Putamen (tissue), 1 donor: Measurements from ENCODE around the gene FBXL17.

Experiments
- DNase-seq: peaks from one replicate; pipeline ENCODE4 v3.0.0-alpha.2; 2016; ENCODE audit warnings: low spot score

FBXL17 gene

DNA sequence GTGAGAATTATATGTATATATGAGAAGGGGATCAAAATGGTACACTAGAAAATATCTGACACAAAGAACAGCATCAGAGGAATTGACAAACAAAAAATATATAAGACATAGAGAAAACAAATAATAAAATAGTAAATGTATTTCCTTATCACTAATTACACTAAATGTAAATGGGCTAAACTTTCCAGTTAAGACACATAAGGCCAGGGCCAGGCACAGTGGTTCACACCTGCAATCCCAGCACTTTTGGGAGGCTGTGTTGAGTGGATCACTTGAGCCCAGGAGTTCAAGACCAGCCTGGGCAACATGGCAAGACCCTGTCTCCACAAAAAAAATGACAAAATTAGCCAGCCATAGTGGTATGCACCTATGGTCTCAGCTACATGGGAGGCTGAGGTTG lies 8.5 kb downstream of the FBXL17 start:
- DNase-seq, result no peak

DNA sequence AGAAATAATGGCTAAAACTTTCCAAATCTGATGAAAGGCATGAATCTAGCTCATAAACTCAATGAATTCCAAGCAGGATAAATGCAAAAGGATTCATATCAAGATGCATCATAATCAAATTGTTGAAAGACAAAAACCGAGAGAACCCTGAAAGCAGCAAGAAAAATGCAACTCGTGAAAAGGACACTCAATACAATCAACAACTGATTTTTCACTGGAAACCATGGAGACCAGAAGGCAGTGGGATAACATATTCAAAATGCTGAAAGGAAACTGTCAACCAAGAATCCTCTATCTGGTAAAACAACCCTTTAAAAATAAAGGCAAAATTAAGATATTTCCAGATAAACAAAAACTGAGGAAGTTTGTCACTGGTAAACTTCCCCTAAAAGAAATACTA lies 9.5 kb downstream of the FBXL17 start:
- no peak for DNase-seq

DNA sequence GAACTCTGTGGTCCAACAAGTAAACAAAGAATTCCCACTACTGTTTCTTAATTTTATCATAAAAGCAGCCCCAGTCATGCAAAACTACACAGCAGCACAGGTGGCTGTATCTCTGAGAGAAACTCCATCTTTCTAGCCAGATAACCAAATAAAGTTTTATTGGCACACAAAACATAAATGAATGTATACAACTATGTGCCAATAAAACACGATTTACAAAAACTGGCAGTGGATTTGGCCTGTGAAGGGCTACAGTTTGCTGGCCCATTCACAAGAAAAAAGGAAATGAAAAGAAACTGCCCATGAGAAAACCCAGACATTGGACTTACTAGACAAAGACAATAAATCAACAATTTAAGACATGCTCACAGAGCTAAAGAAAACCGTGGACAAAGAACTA lies 10.6 kb downstream of the FBXL17 start:
- no peak for DNase-seq

DNA sequence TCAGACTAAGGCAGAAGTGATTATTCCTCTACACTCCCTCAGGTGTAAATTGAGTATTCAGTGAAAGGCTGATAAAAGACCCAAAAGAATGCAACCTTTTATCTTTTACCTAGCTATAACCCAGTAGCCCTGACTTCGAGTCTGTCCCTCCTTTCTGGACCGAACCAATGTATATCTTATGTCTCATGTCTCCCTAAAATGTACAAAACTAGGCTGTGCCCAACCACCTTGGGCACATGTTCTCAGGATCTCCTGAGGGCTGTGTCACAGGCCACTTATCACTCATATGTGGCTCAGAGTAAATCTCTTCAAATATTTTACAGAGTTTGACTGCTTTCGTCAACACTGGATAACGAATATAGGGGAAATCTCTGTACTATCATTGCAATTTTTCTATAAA lies 12.7 kb downstream of the FBXL17 start:
- DNase-seq, result no peak

- no peak for DNase-seq
These were observed 14.1 kb downstream of the FBXL17 start for GRCh38 chr5:108367679-108368334.

GRCh38 chr5:108366500-108366899 lies 15.4 kb downstream of the FBXL17 start:
- DNase-seq, result no peak

DNA sequence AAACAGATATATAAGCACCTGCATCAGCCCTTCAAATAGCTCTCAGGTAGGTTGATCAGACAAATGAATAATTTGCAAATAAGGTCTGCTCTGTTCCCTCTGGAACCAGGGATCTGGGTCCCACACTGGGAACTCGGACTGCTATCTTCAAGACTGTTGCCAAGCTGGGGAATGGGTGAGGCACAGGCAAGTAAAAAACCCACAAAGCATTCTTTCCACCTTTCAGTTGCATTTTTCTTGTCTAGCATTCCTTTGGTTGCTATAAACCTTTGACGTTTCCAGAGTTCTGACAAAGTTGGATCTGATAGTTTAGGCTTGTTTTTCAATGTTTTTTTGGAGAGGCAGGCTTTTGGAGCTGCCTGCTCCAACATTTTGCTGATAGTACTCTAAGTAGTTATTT lies 20.1 kb downstream of the FBXL17 start:
- DNase-seq, result no peak

DNA sequence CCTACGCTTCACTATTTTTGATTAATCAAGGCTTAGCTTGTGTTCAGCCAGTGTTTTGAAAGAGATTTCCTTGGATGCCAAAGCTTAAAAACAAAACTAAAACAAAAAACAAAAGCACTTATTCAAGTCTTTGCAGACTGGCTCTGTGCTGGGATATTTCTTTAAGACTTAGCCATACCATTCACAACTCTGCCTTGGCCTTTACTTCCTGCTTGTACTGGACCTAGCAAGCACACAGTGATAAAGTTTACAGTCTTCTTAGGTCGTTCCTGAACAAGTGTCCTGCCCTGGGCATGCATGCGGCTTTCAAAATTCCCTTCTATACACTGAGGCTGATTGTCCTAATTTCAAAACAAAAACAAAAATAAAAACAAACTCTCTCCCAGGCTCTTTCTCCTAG lies 20.7 kb downstream of the FBXL17 start:
- no peak for DNase-seq

DNA sequence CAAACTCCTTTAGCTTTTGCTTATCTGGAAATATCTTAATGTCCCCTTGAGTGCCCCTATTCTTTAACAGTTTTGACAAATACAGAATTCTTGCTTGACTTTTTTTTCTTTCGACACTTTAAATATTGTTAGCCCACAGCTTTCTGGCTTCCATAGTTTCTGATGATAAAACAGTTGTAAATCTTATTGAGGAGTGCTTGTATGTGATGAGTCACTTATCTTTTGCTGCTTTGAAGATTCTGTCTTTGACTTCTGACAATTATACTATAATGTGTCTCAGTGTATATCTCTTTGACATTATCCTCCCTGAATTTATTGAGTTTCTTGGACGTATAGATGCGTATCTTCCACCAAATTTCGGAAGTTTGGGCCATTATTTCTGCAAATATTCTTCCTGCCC lies 21.6 kb downstream of the FBXL17 start:
- no peak for DNase-seq

GRCh38 chr5:108356286-108356685 lies 25.6 kb downstream of the FBXL17 start:
- DNase-seq, result no peak

- no peak for DNase-seq
These were observed 28.8 kb downstream of the FBXL17 start for GRCh38 chr5:108353087-108353486.

- DNase-seq, result peak; percentile 30
These were observed 36.2 kb downstream of the FBXL17 start for GRCh38 chr5:108345541-108346171.

DNA sequence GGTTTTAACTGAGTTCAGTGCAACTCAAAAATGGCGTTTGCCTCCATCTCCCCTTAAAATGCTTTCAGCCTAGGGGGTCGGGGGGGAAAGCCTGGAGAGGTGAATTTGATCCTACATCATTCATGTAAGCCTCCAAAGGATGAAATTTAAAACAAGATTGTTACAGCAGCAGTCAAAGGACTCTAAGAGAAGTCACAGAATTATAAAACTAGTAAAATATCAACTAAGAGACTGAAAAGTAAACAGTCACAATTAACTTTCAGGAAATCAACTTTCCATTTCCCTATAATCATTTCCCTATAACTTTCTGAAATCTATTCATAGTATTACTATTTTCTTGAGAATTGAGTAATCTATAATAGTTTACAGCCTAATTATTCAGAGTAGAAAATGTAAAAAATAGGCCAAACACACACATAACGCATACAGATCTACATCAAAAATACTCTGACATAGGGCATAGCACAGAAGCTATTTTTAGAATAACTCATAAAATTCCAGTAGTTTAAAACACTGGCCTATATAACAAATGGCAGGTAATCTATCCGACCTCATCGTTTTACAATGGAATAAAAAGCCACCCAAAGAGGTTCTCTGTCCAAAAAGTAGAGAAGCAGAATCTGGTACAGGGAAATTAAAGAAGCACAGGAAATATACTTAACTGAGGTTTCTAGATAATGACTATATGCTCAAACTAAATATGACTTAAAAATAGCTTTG lies 37.6 kb downstream of the FBXL17 start:
- no peak for DNase-seq

DNA sequence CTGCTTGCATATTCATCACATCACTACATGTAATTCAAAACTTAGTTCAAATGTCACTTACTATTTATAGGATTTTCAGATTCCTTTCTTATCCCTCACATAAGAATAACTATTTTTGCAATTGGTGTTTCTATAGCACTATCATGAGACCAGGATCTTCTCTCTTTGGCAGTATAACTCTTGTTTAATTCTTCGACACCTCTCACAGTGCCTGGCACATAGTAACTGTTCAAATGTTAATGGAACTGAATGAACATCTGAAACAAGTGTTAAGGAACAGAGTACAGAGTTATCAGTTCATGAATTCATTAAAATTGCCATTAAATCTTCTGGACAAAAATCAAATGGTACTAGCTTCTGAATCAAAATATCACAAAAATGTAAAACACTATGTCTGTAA lies 40.0 kb downstream of the FBXL17 start:
- no peak for DNase-seq

DNA sequence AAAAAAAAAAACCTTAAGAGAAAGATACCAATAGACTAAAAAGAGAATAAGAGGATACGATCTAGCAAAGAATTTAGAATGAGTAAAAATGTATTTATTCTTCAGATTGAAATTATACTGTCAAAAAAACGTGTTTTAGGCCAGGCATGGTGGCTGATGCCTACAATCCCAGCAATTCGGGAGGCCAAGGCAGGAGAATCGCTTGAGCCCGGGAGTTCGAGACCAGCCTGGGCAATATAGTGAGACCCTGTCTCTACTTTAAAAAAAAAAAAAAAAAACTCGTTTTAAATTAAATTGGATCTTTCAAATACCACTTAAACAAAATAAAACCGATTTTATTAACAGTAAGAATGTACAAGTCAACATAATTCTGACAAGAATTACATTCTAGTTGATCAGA lies 41.8 kb downstream of the FBXL17 start:
- no peak for DNase-seq

GRCh38 chr5:108339220-108339619 lies 42.7 kb downstream of the FBXL17 start:
- no peak for DNase-seq

GRCh38 chr5:108334225-108334624 lies 47.7 kb downstream of the FBXL17 start:
- no peak for DNase-seq

- DNase-seq, result no peak
These were observed 54.9 kb downstream of the FBXL17 start for GRCh38 chr5:108326982-108327381.

DNA sequence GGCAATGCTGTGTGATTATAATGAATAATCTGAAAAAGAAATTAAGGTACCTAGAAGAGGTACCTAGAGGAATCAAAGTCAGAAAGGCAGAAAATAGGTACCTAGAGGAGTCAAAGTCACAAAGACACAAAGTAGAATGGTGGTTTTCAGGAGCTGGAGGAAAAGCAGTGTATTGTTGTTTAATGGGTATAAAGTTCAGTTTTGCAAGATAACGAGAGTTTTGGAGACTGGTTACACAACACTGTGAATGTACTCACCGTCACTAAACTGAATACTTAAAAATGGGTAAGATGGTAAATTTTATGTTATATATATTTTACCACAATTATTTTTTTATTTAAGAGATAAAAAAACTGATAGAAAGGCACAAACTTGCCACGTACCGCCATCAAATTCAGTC lies 57.0 kb downstream of the FBXL17 start:
- no peak for DNase-seq

GRCh38 chr5:108321341-108321740 lies 60.6 kb downstream of the FBXL17 start:
- no peak for DNase-seq

GRCh38 chr5:108320231-108320630 lies 61.7 kb downstream of the FBXL17 start:
- no peak for DNase-seq

GRCh38 chr5:108315829-108316228 lies 66.1 kb downstream of the FBXL17 start:
- no peak for DNase-seq

GRCh38 chr5:108312258-108312657 lies 69.6 kb downstream of the FBXL17 start:
- no peak for DNase-seq

DNA sequence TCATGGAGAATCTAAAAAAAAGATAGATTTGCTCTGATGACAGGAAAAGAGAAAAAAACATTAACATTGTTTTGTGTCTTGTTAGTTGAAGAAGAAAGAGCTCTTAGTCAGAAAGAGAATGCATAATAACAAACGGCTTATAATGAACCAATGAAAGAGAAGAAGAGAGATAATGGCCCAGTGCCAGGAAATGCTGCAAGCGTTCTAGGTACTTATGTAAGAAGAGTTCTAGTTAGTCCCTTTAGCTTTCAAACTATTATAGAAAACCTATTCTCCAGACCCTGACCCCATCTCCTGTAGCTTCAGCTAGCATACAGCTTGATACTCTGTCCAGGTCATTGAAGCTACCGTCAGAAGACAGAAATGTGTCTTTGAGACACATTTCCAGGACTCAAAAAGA lies 70.2 kb downstream of the FBXL17 start:
- DNase-seq, result no peak
